ENCODE data around the gene NID1.
"Not testable (repeated sequence)": the region's sequence is repeated elsewhere in the genome, so short reads cannot be mapped to it uniquely, and the experiment has no call there.

GRCh38 chr1:236096660-236097482 is 32.0 kb upstream of the NID1 start:
- not testable (repeated sequence) for TF ChIP-seq CTCF (optimal IDR thresholded peaks at IDR 0.05 in 1 of 3, IDR thresholded peaks at IDR 0.05 in 1 of 3, conservative IDR thresholded peaks at IDR 0.05 in 1 of 3; ENCODE audit: extremely low read depth in 1 of 3, insufficient read depth in 2 of 3, low read length in 3 of 3); EZH2 (IDR thresholded peaks at IDR 0.05; ENCODE audit: low read length)

Data from keratinocyte (primary cell).